ENCODE results near the gene FNIP2.
"Not testable (repeated sequence)": the region's sequence is repeated elsewhere in the genome, so short reads cannot be mapped to it uniquely, and the experiment has no call there.

- not testable (repeated sequence) for TF ChIP-seq RAD21 (IDR thresholded peaks at IDR 0.05); CTCF (IDR thresholded peaks at IDR 0.05; ENCODE audit: low read depth, low read length, missing input control); REST (IDR thresholded peaks at IDR 0.05); GABPA (IDR thresholded peaks at IDR 0.05 in 1 of 2, conservative IDR thresholded peaks at IDR 0.05 in 1 of 2); EGR1 (IDR thresholded peaks at IDR 0.05; ENCODE audit: low read depth in 2 of 2); RXRA (IDR thresholded peaks at IDR 0.05); ZBTB33 (IDR thresholded peaks at IDR 0.05); SP1 (IDR thresholded peaks at IDR 0.05); ATF3 (IDR thresholded peaks at IDR 0.05); JUND (IDR thresholded peaks at IDR 0.05)
Observed at GRCh38 chr4:158746537-158746936, 22.3 kb upstream of the FNIP2 start.

Data from liver (tissue), 3 donors.